Measurements from ENCODE around the gene KLK4.
"Not testable (repeated sequence)": the region's sequence is repeated elsewhere in the genome, so short reads cannot be mapped to it uniquely, and the experiment has no call there.

Gene KLK4

DNA sequence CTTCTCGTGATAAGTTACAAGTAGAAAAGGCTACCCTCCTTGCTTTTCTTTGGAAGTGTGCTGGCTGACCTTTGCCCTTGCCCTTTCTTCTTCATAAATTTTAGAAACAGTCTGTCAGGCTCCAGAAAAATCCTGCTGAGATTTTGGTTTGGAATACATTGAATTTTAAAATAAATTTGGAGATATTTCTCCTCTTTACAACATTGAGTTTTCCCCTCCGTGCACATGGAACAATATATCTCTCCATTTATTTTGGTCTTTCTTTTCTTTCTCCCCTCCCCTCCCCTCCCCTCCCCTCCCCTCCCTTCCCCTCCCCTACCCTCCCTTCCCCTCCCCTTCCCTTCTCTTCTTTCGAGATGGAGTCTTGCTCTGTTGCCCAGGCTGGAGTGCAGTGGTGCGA is 8.6 kb downstream of the KLK4 start:
- no peak overlapping the region for H3K4me3 ChIP-seq (ENCODE audit: low read depth, low read length)
- no peak for DNase-seq (ENCODE audit: low read depth)
- no peak for TF ChIP-seq CTCF (conservative IDR thresholded peaks at IDR 0.05; ENCODE audit: low read depth, low read length)

GRCh38 chr19:50899569-50899968 is 11.6 kb downstream of the KLK4 start:
- H3K4me3 ChIP-seq (ENCODE audit: low read depth, low read length), result no peak overlapping the region
- TF ChIP-seq CTCF (conservative IDR thresholded peaks at IDR 0.05; ENCODE audit: low read depth, low read length), result no peak
- no peak for DNase-seq (ENCODE audit: low read depth)

- DNase-seq (ENCODE audit: low read depth), result no peak
- no peak overlapping the region for H3K4me3 ChIP-seq (ENCODE audit: low read depth, low read length)
- no peak for TF ChIP-seq CTCF (conservative IDR thresholded peaks at IDR 0.05; ENCODE audit: low read depth, low read length)
Measured at GRCh38 chr19:50898018-50898417, 13.2 kb downstream of the KLK4 start.

DNA sequence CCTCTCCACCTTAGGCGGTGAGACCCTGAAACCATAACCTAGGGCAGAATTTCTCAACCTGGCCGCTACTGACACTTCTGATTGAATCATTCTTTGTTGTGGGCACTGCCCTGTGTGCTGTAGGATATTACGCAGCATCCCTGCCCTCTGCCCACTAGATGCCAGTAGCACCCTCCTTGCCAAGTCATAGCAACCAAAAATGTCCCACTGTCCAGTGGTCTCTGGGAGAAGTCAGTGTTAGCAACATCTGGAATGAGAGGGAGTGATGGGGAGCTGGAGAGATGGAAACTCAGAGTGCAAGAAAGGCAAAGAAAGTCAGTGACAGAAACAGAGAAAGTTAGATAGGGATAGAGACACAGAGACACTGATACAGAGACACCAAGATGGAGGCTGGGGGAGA is 13.6 kb downstream of the KLK4 start:
- no peak for TF ChIP-seq CTCF (conservative IDR thresholded peaks at IDR 0.05; ENCODE audit: low read depth, low read length)
- no peak overlapping the region for H3K4me3 ChIP-seq (ENCODE audit: low read depth, low read length)
- DNase-seq (ENCODE audit: low read depth), result no peak

DNA sequence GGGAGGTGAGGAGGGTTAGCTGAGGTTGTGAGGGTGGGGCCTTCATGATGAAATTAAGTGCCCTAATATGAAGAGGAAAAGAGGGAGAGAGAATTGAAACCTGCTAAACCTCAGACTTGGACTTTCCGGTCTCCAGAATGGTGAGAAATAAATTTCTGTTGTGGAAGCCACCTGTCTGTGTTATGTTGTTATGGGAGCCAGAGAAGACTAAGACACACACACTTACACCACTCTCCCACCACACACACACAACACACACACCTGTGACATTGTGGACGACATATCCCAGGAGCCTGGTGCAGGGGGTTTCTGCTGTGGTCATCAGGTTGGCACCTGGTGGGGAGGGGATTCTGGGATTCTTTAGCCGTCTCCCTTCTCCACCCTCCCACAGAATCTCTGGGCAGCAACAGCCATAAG is 14.0 kb downstream of the KLK4 start:
- TF ChIP-seq CTCF (conservative IDR thresholded peaks at IDR 0.05; ENCODE audit: low read depth, low read length), result no peak

DNA sequence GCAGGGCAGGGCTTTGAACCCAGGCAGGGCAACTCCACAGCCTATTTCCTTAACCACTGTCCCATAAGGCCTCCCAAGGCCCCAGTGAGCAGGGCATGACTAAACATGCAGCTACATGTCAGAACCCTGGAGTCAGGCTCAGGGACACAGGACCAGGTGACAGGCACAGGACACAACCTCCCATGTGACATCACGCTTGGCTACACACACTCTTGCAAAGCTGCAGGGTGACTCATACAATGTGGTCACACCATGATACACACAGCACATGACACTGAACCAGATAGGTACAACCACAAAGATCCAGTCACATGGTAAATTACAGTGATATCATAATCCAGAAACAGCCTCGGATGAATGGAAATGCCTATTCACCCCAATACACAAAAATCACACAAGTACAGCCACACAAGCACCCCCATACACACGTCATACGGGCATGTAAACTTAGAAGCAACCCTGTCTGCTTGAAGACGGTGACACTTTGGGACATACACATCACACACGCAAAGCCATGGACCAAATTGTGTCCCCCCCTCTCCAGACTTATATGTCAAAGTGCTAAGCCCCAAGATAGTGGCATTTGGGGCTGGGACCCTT is 14.5 kb downstream of the KLK4 start:
- H3K4me3 ChIP-seq (ENCODE audit: low read depth, low read length), result no peak overlapping the region
- no peak for TF ChIP-seq CTCF (conservative IDR thresholded peaks at IDR 0.05; ENCODE audit: low read depth, low read length)
- peak; percentile 43 for DNase-seq (ENCODE audit: low read depth)

More for the DNA sequence above, 14.0 kb downstream of the KLK4 start:
- H3K4me3 ChIP-seq (ENCODE audit: low read depth, low read length), result no peak overlapping the region
- no peak for DNase-seq (ENCODE audit: low read depth)

DNA sequence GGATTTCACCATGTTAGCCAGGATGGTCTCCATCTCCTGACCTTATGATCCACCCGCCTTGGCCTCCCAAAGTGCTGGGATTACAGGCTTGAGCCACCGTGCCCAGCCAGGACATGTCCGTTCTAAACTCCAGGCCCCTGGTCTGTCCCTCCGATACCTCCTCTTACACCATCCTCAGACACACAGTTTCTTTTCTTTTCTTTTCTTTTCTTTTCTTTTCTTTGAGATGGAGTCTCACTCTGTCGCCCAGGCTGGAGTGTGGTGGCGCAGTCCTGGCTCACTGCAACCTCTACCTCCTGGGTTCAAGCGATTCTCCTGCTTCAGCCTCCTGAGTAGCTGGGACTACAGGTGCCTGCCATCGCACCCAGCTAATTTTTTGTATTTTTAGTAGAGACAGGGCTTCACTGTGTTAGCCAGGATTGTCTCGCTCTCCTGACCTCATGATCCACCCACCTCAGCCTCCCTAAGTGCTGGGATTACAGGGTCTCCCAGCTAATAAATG is 15.1 kb downstream of the KLK4 start:
- not testable (repeated sequence) for H3K4me3 ChIP-seq (ENCODE audit: low read depth, low read length); DNase-seq (ENCODE audit: low read depth)

Data from choroid plexus epithelial cell (primary cell).